GM21381 (cell line): ENCODE measurements around the gene SLC16A13.
A peak's percentile ranks its signal among the peaks of the same experiment; 100 is the strongest.
"Not testable (repeated sequence)": the region's sequence is repeated elsewhere in the genome, so short reads cannot be mapped to it uniquely, and the experiment has no call there.

Source experiments
- ATAC-seq: cut with Tn5 transposase; IDR thresholded peaks from one replicate; pipeline ENCODE4 v1.9.1; 2021; ENCODE audit warnings: mild to moderate bottlenecking, moderate library complexity; ENCODE audit not compliant: unreplicated experiment

SLC16A13 gene, protein sequence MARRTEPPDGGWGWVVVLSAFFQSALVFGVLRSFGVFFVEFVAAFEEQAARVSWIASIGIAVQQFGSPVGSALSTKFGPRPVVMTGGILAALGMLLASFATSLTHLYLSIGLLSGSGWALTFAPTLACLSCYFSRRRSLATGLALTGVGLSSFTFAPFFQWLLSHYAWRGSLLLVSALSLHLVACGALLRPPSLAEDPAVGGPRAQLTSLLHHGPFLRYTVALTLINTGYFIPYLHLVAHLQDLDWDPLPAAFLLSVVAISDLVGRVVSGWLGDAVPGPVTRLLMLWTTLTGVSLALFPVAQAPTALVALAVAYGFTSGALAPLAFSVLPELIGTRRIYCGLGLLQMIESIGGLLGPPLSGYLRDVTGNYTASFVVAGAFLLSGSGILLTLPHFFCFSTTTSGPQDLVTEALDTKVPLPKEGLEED

DNA sequence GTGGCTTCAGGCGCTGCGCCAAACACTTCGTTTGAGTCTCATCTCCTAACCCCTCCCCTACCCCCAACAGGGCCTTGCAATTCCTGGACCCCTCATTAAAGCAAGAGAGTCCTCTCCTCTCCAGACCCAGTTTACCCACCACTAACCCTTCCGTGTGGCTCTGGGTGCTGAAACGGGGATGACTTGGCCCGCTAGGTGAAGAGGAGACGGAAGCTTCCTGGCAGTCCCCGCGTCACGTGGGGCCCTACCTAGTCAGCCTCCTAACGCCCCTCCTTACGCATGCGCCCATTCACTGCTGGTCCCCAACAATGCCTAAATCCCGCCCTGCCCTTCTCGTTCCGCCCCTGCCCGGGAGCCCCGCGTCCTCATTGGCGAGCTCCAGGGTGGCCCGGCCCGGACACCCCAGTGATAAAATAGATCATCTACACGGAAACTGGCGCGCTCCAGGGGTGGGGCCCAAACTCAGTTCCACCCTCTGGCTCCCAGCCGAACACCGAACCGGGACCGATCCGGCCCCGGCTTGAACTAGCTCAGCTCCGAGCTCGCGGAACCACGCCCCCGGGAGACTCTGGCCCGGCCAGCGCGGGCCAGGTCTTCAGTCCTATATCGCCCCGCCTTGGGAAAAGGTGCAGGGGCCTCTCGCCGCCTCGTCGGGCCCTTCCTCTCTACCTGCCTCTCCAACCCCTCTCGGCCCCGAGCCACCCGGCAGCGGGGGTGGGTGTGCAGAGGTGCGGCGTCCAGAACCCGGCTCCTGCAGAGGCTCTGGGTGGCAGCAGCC lies at the start of gene SLC16A13:
Gene SLC16A13, plus strand, starts transcription at position 425 of the 778 bp plus-strand sequence. CDS start 368 bp downstream, outside the sequence.
- ATAC-seq, result peak; percentile 91

DNA sequence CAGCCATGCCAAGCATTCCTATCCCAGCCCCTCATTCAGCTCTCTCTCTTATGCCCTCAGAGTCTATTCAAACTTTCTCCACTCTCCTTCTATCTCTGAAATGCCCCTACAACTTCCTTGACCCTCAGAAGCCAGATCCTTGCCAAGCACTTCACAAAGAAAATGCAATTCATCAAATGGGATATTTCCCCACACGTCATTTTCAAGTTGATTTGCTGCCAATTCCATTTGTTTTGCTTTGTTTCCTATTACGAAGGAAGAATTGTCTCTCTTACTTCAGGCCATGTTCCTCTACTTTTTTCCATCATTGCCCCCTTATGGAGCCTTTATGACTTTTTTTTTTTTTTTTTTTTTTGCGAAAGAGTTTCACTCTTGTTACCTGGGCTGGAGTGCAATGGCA lies 49.1 kb upstream of the SLC16A13 start:
- ATAC-seq, result no peak

- no peak for ATAC-seq
Observed at GRCh38 chr17:6989779-6990178, 46.0 kb upstream of the SLC16A13 start.

- ATAC-seq, result not testable (repeated sequence)
Observed at GRCh38 chr17:6993613-6994056, 42.2 kb upstream of the SLC16A13 start.

GRCh38 chr17:6994118-6994598 lies 41.7 kb upstream of the SLC16A13 start:
- ATAC-seq, result no peak

DNA sequence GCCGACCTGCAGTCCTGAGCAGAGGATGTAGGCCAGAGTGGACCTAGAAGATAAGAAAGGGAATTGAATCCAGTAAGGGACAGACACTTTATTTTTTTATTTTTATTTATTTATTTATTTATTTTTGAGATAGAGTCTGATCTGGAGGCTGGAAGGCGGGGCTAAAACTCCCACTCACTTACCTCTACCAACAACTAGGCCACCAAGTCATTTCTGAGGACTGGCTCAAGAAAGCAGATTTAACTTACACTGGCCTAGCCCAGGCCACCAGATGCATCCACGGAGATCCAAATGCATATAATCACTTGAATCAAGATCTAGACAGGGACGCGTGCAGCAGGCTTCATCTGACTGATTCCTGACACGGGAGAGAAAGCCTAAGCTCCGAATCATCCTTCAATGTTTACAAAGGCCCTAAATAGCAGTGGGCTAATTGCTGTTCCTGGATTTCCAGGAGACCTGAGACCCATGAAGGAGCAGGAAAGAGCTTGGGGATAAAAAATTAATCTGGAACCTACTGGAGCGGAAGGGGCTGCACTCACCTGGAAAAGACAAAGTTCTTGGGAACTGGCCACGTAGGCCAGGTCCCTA lies 41.1 kb upstream of the SLC16A13 start:
- no peak for ATAC-seq

- ATAC-seq, result no peak
Observed at GRCh38 chr17:6995500-6996255, 40.1 kb upstream of the SLC16A13 start, which contains the start of gene ALOX12. Gene ALOX12 (plus strand): TSS chr17:6996049. CDS start chr17:6996118, 69 bp downstream.

DNA sequence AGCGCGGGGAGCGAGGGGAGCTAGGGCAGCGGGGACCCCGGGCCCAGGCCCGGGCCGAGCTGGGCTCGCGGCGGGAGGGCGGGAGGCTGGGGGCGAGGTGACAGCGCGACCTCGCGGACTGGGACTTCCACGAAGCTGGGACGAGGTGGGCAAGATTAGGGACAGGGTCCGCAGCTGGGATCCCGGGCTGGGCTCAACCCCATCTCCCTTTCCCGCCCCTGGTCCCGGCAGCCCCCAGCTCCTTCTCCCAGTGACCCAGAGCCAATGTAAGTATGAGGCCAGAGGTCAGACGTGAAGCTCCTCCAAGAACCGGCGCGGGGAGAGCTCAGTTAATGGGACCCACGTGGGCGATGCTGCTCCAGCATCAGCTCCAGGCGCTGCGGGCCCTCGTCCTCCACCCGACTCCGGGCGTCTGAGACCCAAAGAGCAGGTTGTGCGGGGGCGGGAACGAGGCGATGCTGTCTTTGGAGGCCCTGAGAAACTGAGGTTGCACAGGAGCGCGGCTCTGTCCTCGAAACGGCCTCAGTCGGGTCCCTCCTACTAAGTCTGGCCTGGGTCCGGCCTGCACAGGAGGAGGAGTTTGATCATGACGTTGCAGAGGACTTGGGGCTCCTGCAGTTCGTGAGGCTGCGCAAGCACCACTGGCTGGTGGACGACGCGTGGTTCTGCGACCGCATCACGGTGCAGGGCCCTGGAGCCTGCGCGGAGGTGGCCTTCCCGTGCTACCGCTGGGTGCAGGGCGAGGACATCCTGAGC lies 39.4 kb upstream of the SLC16A13 start:
- no peak for ATAC-seq

GRCh38 chr17:6997171-6997570 lies 38.6 kb upstream of the SLC16A13 start:
- no peak for ATAC-seq

- no peak for ATAC-seq
Observed at GRCh38 chr17:6998855-6999508, 36.8 kb upstream of the SLC16A13 start.

DNA sequence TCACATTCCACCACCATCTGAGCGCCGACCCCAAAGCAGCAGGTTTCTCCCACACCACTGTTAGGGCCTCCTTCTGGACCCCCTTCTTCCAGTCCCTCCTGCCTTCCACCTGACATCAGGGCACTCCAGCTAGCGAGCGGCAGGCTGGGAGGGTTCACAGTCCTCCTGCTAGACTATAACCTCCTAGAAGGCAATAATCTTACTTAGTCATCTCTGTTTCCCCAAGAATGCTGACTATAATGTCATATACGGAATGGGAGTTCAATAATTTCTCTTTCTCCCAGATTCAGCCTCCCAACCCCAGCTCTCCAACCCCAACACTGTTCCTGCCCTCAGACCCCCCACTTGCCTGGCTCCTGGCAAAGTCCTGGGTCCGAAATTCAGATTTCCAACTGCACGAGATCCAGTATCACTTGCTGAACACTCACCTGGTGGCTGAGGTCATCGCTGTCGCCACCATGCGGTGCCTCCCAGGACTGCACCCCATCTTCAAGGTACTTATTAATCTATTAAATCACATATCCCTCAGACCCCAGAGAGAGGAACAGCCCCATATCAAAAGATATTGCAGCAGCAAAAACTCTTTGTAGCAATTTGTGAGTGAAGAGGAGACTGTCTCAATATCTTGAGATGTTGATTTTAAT lies 34.4 kb upstream of the SLC16A13 start:
- ATAC-seq, result no peak

GRCh38 chr17:7002288-7003047 lies 33.3 kb upstream of the SLC16A13 start:
- no peak for ATAC-seq

DNA sequence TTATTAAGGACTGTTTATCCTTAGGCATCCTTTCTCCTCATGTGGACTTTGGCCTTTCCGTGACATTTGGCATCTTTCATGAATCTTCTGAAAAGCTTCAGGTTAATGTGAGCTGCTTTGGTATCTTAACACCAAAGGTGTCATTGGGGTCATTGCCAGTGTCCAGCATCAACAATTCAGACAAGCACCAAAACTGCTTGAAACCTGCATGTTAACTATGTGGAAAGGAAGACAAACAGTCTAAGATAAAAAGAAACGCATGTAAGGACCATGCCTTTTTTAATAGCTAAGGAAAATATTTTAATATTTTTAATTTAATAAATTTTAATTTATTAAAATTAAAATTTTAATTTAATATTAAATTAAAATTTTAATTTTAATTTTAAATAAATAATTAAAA lies 32.1 kb upstream of the SLC16A13 start:
- ATAC-seq, result no peak

GRCh38 chr17:7004398-7005253 lies 31.2 kb upstream of the SLC16A13 start:
- ATAC-seq, result no peak

GRCh38 chr17:7005716-7006115 lies 30.1 kb upstream of the SLC16A13 start:
- no peak for ATAC-seq

- no peak for ATAC-seq
Observed at GRCh38 chr17:7007143-7007542, 28.7 kb upstream of the SLC16A13 start.

DNA sequence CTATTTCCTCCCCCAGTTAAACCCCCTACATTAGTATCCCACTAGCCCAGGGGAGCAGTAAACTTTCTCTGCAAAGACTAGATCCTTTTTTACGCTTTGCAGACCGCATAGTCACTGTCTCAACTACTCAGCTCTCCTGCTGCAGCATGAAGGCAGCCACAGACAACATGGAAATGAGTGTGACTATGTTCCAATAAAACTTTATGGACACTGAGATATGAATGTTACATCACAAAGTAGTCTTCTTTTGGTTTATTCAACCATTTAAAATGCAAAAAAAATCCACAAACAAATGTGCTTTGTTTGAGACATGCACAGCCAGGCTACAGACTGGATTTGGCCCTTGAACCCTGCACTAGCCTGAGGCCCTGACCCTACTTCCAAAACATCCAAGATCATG lies 25.3 kb upstream of the SLC16A13 start:
- ATAC-seq, result no peak
